GM23338 (cell line): ENCODE results near the gene PSMD11. TPM values are rescaled to one million over a fixed set of nuclear protein-coding genes. Genes with fewer than 3 reads are reported as not detected.

Source experiments
- ATAC-seq: fragments of 200-7000 bp; cut with Tn5 transposase; 3 replicates; pipeline ENCODE4 v1.9.1; 2020
- DNase-seq: peaks from one replicate; pipeline ENCODE4 v3.0.0-alpha.2; 2015; ENCODE audit warnings: low spot score
- H2AFZ ChIP-seq: fragments of 200-600 bp; sonication (generic); 2 replicates; pipeline ENCODE4 v1.8.0; 2016; ENCODE audit warnings: antibody characterized with exemption, mild to moderate bottlenecking, moderate library complexity
- H3F3A ChIP-seq: fragments of 200-600 bp; sonication (generic); replicated peaks from 2 replicates; pipeline ENCODE4 v1.8.0; 2017; ENCODE audit warnings: antibody characterized with exemption, mixed run types, low read depth
- H3K27ac ChIP-seq: fragments of 200-600 bp; sonication (generic); 2 replicates; pipeline ENCODE4 v1.6.1; 2016; ENCODE audit warnings: low read depth
- H3K27me3 ChIP-seq: fragments of 200-600 bp; sonication (generic); 2 replicates; pipeline ENCODE4 v1.8.0; 2016; ENCODE audit warnings: mild to moderate bottlenecking, mixed run types, moderate library complexity; ENCODE audit not compliant: insufficient read depth
- H3K36me3 ChIP-seq: fragments of 200-600 bp; sonication (generic); 2 replicates; pipeline ENCODE4 v1.8.0; 2016; ENCODE audit warnings: mild to moderate bottlenecking; ENCODE audit not compliant: insufficient read depth
- H3K4me1 ChIP-seq: fragments of 200-600 bp; sonication (generic); 2 replicates; pipeline ENCODE4 v1.8.0; 2016; ENCODE audit warnings: mild to moderate bottlenecking, moderate library complexity; ENCODE audit not compliant: insufficient read depth
- H3K4me2 ChIP-seq: fragments of 200-600 bp; sonication (generic); 2 replicates; pipeline ENCODE4 v1.7.1; 2017; ENCODE audit warnings: mixed run types
- H3K4me3 ChIP-seq: fragments of 200-600 bp; sonication (generic); 2 replicates; pipeline ENCODE4 v1.6.1; 2016; ENCODE audit warnings: mixed run types
- H3K79me2 ChIP-seq: fragments of 200-600 bp; sonication (generic); replicated peaks from 2 replicates; pipeline ENCODE4 v1.8.0; 2017; ENCODE audit warnings: mild to moderate bottlenecking; ENCODE audit not compliant: insufficient read depth
- H3K9me2 ChIP-seq: fragments of 200-600 bp; sonication (generic); 2 replicates; pipeline ENCODE4 v1.8.0; 2017; ENCODE audit not compliant: insufficient read depth
- H4K20me1 ChIP-seq: fragments of 200-600 bp; sonication (generic); replicated peaks from 2 replicates; pipeline ENCODE4 v1.8.0; 2017; ENCODE audit warnings: mild to moderate bottlenecking; ENCODE audit not compliant: insufficient read depth
- H3K27ac Mint-ChIP-seq: 2 replicates; pipeline ENCODE4 v1.8.0; 2020; ENCODE audit warnings: inconsistent platforms, mild to moderate bottlenecking, moderate library complexity, mixed read lengths
- H3K27me3 Mint-ChIP-seq: 3 replicates; pipeline ENCODE4 v1.8.0; 2022; ENCODE audit warnings: low read depth, mild to moderate bottlenecking, moderate library complexity, mixed read lengths, inconsistent platforms; ENCODE audit not compliant: insufficient read depth, poor library complexity
- H3K36me3 Mint-ChIP-seq: 3 replicates; pipeline ENCODE4 v1.8.0; 2021; ENCODE audit warnings: low read depth, mild to moderate bottlenecking, inconsistent platforms, moderate library complexity, mixed read lengths
- H3K4me1 Mint-ChIP-seq: 3 replicates; pipeline ENCODE4 v1.8.0; 2020; ENCODE audit warnings: mild to moderate bottlenecking, inconsistent platforms, mixed read lengths
- H3K4me3 Mint-ChIP-seq: 3 replicates; pipeline ENCODE4 v1.8.0; 2021; ENCODE audit warnings: moderate library complexity, mild to moderate bottlenecking, inconsistent platforms, mixed read lengths
- H3K9me3 Mint-ChIP-seq: 3 replicates; pipeline ENCODE4 v1.8.0; 2020; ENCODE audit warnings: moderate library complexity, mild to moderate bottlenecking, inconsistent platforms, mixed read lengths
- CREB1 ChIP-seq: fragments of 250-450 bp; sonication (Bioruptor Pico); IDR thresholded peaks from 2 replicates; pipeline ENCODE4 v1.5.0; 2020; ENCODE audit warnings: low read depth, mild to moderate bottlenecking, moderate library complexity
- EZH2 ChIP-seq: fragments of 200-600 bp; sonication (generic); IDR thresholded peaks from one replicate; pipeline ENCODE4 v1.8.0; 2017; ENCODE audit warnings: antibody characterized with exemption, mild to moderate bottlenecking, low read depth; ENCODE audit not compliant: unreplicated experiment
- EZH2phosphoT487 ChIP-seq: fragments of 200-600 bp; sonication (generic); IDR thresholded peaks from one replicate; pipeline ENCODE4 v1.8.1; 2018; ENCODE audit warnings: antibody characterized with exemption; ENCODE audit not compliant: unreplicated experiment
- NANOG ChIP-seq: IDR thresholded peaks from 2 replicates; pipeline ENCODE4 v1.6.1; 2016; ENCODE audit warnings: antibody characterized with exemption, borderline replicate concordance
- POLR2AphosphoS5 ChIP-seq: IDR thresholded peaks from 2 replicates; pipeline ENCODE4 v1.6.1; 2016; ENCODE audit warnings: antibody characterized with exemption, low read depth
- REST ChIP-seq: IDR thresholded peaks from one replicate; pipeline ENCODE4 v1.6.1; 2018; ENCODE audit warnings: antibody characterized with exemption; ENCODE audit not compliant: unreplicated experiment
- STAT1 ChIP-seq: IDR thresholded peaks from one replicate; pipeline ENCODE4 v1.6.1; 2016; ENCODE audit warnings: antibody characterized with exemption; ENCODE audit not compliant: unreplicated experiment
- ZNF114 ChIP-seq: fragments of 250-450 bp; sonication (Bioruptor Pico); IDR thresholded peaks from 2 replicates; pipeline ENCODE4 v1.5.0; 2020; ENCODE audit warnings: mild to moderate bottlenecking, moderate library complexity
- ZNF331 ChIP-seq: fragments of 250-450 bp; sonication (Bioruptor Pico); IDR thresholded peaks from 2 replicates; pipeline ENCODE4 v1.5.0; 2020; ENCODE audit warnings: low read depth, mild to moderate bottlenecking, moderate library complexity
- ZNF462 ChIP-seq: fragments of 250-450 bp; sonication (Bioruptor Pico); IDR thresholded peaks from 2 replicates; pipeline ENCODE4 v1.5.0; 2020; ENCODE audit warnings: mild to moderate bottlenecking, moderate library complexity
- polyA plus RNA-seq: library from polyadenylated mRNA; unstranded; fragments of >200 nt; fragmentation: Nextera tagmentation; extraction: Ambion mirVana; gene quantifications from 2 replicates; pipeline ENCODE4 v1.2.1, GENCODE V29; 2016
- total RNA-seq: library from RNA; depleted of rRNA; stranded (reverse); fragments of >200 nt; shearing (Covaris generic); gene quantifications from 2 replicates; pipeline ENCODE4 v1.2.3, GENCODE V29; 2014
- TF ChIP-seq, protein P1 (sequence below), 2 experiments: fragments of 200-600 bp in 1 of 2; sonication (generic) in 1 of 2; conservative IDR thresholded peaks; 2 replicates each; pipeline versions ENCODE4 v1.5.1 to v1.6.1; 2016 to 2017; ENCODE audit warnings: antibody characterized with exemption in 2 of 2, low read depth in 2 of 2, mild to moderate bottlenecking in 2 of 2, moderate library complexity in 1 of 2
- TF ChIP-seq, protein P2 (sequence below): IDR thresholded peaks from 2 replicates; pipeline ENCODE4 v1.6.1; 2016; ENCODE audit warnings: antibody characterized with exemption

Gene PSMD11
- total and polyA plus RNA-seq, 2 experiments from 2014 or later = 180 to 360 TPM

GRCh38 chr17:32446949-32447348 lies 2.6 kb downstream of the PSMD11 start:
- peaks cover 44% of the 10 kb centered on the region for H3K36me3 ChIP-seq

More at GRCh38 chr17:32446949-32447348, 2.6 kb downstream of the PSMD11 start:
- Mint-ChIP-seq H3K4me1 (peaks cover 16% of the 10 kb centered on the region), H3K36me3 (peaks cover 62% of the 10 kb centered on the region), H3K4me3 (peak overlapping the region; percentile 91; the same call in 1 of the 3 replicates), H3K9me3 (peaks cover 9% of the 10 kb centered on the region), H3K27ac (no peak overlapping the region; the same call in 1 of the 2 replicates), H3K27me3 (peaks cover 12% of the 10 kb centered on the region)
- ATAC-seq (no peak), DNase-seq (no peak)
- H3K79me2 ChIP-seq = peaks cover 76% of the 10 kb centered on the region
- no peak overlapping the region; the same call in 1 of the 2 replicates for H3K27ac ChIP-seq
- peaks cover 8% of the 10 kb centered on the region for H3K27me3 ChIP-seq
- H3F3A ChIP-seq = no peaks in the 10 kb centered on the region; the same call in 1 of the 2 replicates
- no peaks in the 10 kb centered on the region for H3K9me2 ChIP-seq
- peaks cover 47% of the 10 kb centered on the region for H4K20me1 ChIP-seq
- no peak overlapping the region for H3K4me2 ChIP-seq
- H2AFZ ChIP-seq = no peak overlapping the region
- no peak overlapping the region for H3K4me3 ChIP-seq
- no peak for TF ChIP-seq ZNF462 (CRISPR knock-in tag)
- TF ChIP-seq EZH2phosphoT487 = no peak
- TF ChIP-seq, protein P1, sequence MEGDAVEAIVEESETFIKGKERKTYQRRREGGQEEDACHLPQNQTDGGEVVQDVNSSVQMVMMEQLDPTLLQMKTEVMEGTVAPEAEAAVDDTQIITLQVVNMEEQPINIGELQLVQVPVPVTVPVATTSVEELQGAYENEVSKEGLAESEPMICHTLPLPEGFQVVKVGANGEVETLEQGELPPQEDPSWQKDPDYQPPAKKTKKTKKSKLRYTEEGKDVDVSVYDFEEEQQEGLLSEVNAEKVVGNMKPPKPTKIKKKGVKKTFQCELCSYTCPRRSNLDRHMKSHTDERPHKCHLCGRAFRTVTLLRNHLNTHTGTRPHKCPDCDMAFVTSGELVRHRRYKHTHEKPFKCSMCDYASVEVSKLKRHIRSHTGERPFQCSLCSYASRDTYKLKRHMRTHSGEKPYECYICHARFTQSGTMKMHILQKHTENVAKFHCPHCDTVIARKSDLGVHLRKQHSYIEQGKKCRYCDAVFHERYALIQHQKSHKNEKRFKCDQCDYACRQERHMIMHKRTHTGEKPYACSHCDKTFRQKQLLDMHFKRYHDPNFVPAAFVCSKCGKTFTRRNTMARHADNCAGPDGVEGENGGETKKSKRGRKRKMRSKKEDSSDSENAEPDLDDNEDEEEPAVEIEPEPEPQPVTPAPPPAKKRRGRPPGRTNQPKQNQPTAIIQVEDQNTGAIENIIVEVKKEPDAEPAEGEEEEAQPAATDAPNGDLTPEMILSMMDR (conservative IDR thresholded peaks at IDR 0.05; ENCODE audit: low read depth in 2 of 2) = no peak
- TF ChIP-seq ZNF114 (CRISPR knock-in tag) = no peak
- TF ChIP-seq, protein P2, sequence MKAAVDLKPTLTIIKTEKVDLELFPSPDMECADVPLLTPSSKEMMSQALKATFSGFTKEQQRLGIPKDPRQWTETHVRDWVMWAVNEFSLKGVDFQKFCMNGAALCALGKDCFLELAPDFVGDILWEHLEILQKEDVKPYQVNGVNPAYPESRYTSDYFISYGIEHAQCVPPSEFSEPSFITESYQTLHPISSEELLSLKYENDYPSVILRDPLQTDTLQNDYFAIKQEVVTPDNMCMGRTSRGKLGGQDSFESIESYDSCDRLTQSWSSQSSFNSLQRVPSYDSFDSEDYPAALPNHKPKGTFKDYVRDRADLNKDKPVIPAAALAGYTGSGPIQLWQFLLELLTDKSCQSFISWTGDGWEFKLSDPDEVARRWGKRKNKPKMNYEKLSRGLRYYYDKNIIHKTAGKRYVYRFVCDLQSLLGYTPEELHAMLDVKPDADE = no peak
- TF ChIP-seq EZH2 = no peak
- TF ChIP-seq STAT1 = no peak
- no peak for TF ChIP-seq REST
- no peak for TF ChIP-seq ZNF331
- TF ChIP-seq CREB1 (CRISPR knock-in tag) = no peak
- TF ChIP-seq NANOG = no peak
- no peak for TF ChIP-seq POLR2AphosphoS5
- peaks cover 12% of the 10 kb centered on the region for H3K4me1 ChIP-seq
